ENCODE data around the gene UQCC2. TPM values are rescaled to one million over a fixed set of nuclear protein-coding genes. Genes with fewer than 3 reads are reported as not detected.

The UQCC2 gene
- total RNA-seq, 1 donor from 2014 or later: 48.7 TPM

DNA sequence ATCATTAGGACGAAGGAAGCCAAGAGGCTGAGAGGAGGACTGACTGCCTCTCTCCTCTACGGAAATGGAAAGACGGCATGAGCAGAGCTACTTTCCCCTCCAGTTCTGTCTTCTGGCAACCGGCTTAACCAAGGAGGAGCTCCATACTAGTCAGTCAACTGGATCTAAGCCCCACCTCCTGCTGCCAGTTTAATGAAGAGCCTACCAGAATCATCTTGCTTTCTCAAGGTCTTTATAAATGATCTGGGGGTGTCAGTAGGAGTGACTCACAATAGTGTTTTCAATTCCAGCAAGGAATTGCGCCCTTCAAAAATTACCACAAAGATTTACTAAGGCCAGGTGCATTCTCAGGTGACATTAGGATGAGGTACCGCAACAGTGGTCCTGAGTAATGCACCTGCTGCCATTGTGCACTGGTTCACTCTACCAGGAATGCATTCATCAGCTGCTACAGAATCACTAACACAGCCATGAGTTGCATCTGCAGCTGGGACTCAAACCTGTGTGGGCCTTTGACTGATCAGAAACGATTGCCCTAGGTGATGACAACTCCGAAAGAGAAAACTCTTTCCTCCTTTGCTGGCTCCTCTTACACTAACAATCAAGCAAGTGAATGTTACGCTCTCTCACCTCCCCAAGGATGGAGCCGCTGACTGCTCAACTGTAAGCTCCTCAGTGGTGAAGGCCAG is 2.8 kb downstream of the UQCC2 start:
- Mint-ChIP-seq H3K27me3 (ENCODE audit: unreplicated experiment) (peaks cover 7% of the 10 kb centered on the region), H3K36me3 (ENCODE audit: unreplicated experiment) (peaks cover 5% of the 10 kb centered on the region)

DNA sequence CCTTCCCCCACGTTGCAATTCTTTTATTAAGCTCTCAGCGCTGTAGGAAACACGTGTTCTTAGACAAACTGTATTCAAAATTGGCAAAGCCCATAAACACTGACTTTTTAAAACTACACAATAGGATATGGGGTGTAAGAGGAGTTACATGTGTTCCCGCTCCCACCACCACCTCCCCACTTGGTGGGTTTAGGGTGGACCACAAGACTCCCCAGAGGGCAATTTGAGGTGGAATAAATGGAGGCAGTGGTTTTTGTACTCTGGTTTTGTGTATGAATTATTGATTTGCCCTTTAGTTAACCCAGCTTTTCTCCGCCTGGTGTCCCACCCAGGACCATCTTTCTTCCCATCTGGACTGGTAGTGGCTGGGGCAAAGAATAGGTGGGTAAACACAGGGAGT is 3.7 kb downstream of the UQCC2 start:
- no peak overlapping the region for H3K27ac Mint-ChIP-seq (ENCODE audit: unreplicated experiment)
- peaks cover 7% of the 10 kb centered on the region for H3K27me3 Mint-ChIP-seq (ENCODE audit: unreplicated experiment)

More for the DNA sequence above, 2.8 kb downstream of the UQCC2 start:
- Mint-ChIP-seq H3K4me1 (ENCODE audit: low read depth, unreplicated experiment) (peaks cover 25% of the 10 kb centered on the region), H3K27ac (ENCODE audit: unreplicated experiment) (no peak overlapping the region), H3K9me3 (ENCODE audit: unreplicated experiment) (peaks cover 15% of the 10 kb centered on the region), H3K4me3 (ENCODE audit: unreplicated experiment) (peak overlapping the region; percentile 26)
- TF ChIP-seq CTCF (IDR thresholded peaks at IDR 0.05; ENCODE audit: partially characterized antibody, unreplicated experiment): no peak
- DNase-seq: no peak

DNA sequence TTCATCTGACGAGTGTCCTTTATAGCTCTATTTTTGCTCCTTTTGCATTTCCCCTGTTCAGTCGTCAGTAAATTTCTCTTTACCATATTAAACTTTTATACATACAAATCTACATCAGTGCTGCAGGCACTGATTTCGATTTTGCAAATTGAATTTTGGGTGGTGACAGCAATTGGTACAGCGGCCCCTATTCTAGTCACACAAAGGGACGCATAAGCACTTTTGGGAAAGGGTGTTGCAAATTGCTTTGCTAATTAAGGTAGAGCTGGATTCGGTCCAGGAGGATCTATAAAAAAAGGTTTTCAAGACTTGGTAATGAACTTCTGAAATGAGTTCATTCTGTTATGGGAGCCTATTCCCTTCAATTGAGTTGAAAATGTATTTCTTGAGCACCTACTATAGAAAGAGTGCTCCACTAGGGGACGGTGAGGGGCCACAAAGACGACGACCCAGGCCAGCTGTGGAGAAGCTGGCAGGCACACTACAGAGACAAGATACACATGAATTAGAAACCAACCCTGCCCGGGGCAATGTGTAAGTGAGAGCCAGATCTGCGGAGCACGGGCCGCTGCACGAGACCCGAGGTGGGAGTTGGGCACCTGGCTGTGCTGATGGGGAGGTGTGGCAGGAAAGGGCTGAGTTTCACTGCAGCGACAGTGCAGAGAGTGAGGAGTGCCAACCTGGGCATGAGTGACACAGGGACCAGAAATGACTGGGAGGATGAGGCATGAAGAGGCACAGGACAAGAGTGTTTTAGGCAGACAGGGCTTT is 5.4 kb downstream of the UQCC2 start:
- Mint-ChIP-seq H3K27me3 (ENCODE audit: unreplicated experiment) (peaks cover 5% of the 10 kb centered on the region), H3K9me3 (ENCODE audit: unreplicated experiment) (peaks cover 10% of the 10 kb centered on the region), H3K4me3 (ENCODE audit: unreplicated experiment) (no peak overlapping the region), H3K4me1 (ENCODE audit: low read depth, unreplicated experiment) (peaks cover 35% of the 10 kb centered on the region), H3K36me3 (ENCODE audit: unreplicated experiment) (peaks cover 5% of the 10 kb centered on the region), H3K27ac (ENCODE audit: unreplicated experiment) (no peak overlapping the region)
- DNase-seq: no peak
- TF ChIP-seq CTCF (IDR thresholded peaks at IDR 0.05; ENCODE audit: partially characterized antibody, unreplicated experiment): no peak

More for the DNA sequence above, 3.7 kb downstream of the UQCC2 start:
- peaks cover 5% of the 10 kb centered on the region for H3K36me3 Mint-ChIP-seq (ENCODE audit: unreplicated experiment)
- peak overlapping the region; percentile 26 for H3K4me3 Mint-ChIP-seq (ENCODE audit: unreplicated experiment)
- TF ChIP-seq CTCF (IDR thresholded peaks at IDR 0.05; ENCODE audit: partially characterized antibody, unreplicated experiment): no peak
- H3K4me1 Mint-ChIP-seq (ENCODE audit: low read depth, unreplicated experiment): peaks cover 25% of the 10 kb centered on the region
- H3K9me3 Mint-ChIP-seq (ENCODE audit: unreplicated experiment): peaks cover 13% of the 10 kb centered on the region
- no peak for DNase-seq

DNA sequence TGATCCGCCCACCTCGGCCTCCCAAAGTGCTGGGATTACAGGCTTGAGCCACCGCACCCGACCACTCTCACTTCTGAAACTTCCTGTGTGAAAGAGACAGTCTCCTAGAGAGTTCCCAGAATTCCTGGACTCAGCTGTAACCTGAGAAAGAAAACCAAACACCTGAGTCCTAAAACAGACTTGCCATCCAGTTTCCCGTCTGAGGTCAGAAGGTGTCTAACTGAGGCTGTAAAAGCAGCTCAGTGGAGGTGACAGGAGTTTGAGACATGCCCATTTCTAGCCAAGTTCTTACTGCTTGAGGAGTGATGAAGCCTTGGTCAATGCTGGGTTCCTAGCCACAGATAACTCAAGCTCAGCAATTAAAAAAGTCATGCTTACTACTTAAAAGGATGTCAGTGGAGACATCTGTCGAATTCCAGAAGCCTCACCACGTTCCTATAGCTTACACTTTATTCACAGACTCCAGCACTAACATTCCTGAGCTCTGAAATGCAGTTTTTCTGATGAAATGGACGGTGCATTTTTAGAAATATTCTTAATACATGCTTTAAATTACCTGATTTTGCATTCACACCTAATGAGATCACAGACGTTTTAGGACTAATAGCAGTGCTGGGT is 6.1 kb downstream of the UQCC2 start:
- Mint-ChIP-seq H3K9me3 (ENCODE audit: unreplicated experiment) (peaks cover 8% of the 10 kb centered on the region), H3K27me3 (ENCODE audit: unreplicated experiment) (peaks cover 5% of the 10 kb centered on the region), H3K4me1 (ENCODE audit: low read depth, unreplicated experiment) (peaks cover 34% of the 10 kb centered on the region), H3K36me3 (ENCODE audit: unreplicated experiment) (peaks cover 5% of the 10 kb centered on the region), H3K27ac (ENCODE audit: unreplicated experiment) (no peak overlapping the region), H3K4me3 (ENCODE audit: unreplicated experiment) (no peak overlapping the region)
- no peak for TF ChIP-seq CTCF (IDR thresholded peaks at IDR 0.05; ENCODE audit: partially characterized antibody, unreplicated experiment)
- no peak for DNase-seq
